GM18498 (cell line): Measurements from ENCODE around the gene RBP7.

Experiments
- ATAC-seq: cut with Tn5 transposase; IDR thresholded peaks from one replicate; pipeline ENCODE4 v1.9.1; 2021; ENCODE audit warnings: mild to moderate bottlenecking, moderate library complexity; ENCODE audit not compliant: unreplicated experiment

Gene RBP7

DNA sequence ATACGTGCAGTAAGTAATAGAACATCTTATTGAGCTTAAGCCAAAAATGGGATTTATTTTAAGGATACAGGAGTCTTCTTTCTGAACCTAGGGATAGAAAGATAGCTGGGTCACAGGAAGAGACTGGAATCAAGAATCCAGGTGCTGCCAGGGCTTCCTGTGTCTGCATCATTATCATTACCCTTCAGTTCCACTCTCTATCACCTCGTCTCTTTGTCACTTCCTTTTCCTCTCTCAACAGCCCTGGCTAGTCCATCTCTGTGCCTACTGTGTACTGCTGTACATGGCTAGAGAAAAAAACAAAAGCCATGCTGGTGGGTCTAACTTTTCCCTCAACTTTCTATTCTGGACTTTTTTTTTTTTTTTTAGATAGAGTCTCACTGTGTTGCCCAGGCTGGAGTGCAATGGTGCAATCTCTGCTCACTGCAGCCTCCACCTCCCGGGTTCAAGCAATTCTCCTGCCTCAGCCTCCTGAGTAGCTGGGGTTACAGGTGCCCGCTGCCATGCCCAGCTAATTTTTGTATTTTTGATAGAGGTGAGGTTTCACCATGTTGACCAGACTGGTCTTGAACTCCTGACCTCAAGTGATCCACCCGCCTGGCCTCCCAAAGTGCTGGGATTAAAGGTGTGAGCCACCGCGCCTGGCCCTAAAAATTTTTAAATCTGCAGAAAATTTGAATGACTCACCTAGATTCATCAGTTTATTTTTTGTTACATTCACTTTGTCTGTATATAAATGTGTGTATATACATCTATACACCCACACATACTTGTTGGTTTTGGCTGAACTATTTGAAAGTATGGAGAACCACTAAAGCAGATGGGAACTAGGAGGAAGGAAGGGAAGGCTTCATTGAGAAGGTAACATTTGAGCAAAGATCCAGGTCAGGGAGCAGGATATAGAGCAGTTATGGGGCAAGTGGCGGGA lies 67.7 kb downstream of the RBP7 start:
- ATAC-seq: no peak

DNA sequence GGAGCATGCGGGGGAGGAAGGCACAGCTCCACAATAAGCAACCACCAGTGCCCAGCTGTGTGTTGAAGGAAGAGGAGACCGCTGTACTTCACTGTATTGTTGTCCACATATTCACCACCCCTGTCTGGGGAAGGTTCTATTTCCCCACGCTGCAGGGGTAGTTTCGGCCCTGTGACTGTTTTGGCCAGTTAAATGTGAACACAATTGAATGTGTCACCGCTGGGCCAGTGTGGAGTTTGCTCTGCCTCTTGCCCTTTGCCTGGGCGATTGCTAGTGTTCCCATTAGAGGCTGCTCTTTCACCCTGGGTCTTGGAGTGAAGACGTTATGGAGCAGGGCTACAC lies 68.3 kb downstream of the RBP7 start:
- no peak for ATAC-seq
